HepG2 (cell line): ENCODE measurements around the gene ZNF559. TPM values are rescaled to one million over a fixed set of nuclear protein-coding genes. Genes with fewer than 3 reads are reported as not detected.
A peak's percentile ranks its signal among the peaks of the same experiment; 100 is the strongest.

Source experiments
- BCL3 ChIP-seq: sonication (generic); formaldehyde crosslinking; IDR thresholded peaks from 2 replicates; pipeline ENCODE4 v1.5.1; 2020; ENCODE audit warnings: mild to moderate bottlenecking, missing genetic modification reagents, moderate library complexity
- CHCHD3 ChIP-seq: sonication (generic); formaldehyde crosslinking; IDR thresholded peaks from 2 replicates; pipeline ENCODE4 v1.8.0; 2022; ENCODE audit warnings: mild to moderate bottlenecking, missing genetic modification reagents, moderate library complexity
- DMAP1 ChIP-seq: IDR thresholded peaks from 2 replicates; pipeline ENCODE4 v1.6.1; 2016
- EZH2 ChIP-seq: conservative IDR thresholded peaks from 2 replicates; pipeline ENCODE4 v1.6.1; 2012; ENCODE audit warnings: mild to moderate bottlenecking, low read depth, low read length, moderate library complexity
- HOXA3 ChIP-seq: sonication (generic); formaldehyde crosslinking; IDR thresholded peaks from 2 replicates; pipeline ENCODE4 v1.5.0; 2020; ENCODE audit warnings: missing genetic modification reagents
- IKZF5 ChIP-seq: IDR thresholded peaks from 2 replicates; pipeline ENCODE4 v1.6.1; 2018; ENCODE audit warnings: missing genetic modification reagents, mild to moderate bottlenecking, missing compliant biosample characterization
- KLF12 ChIP-seq: sonication (generic); formaldehyde crosslinking; IDR thresholded peaks from 2 replicates; pipeline ENCODE4 v1.4.0; 2020; ENCODE audit warnings: missing genetic modification reagents, borderline replicate concordance
- KLF13 ChIP-seq: sonication (generic); formaldehyde crosslinking; IDR thresholded peaks from 2 replicates; pipeline ENCODE4 v1.4.0; 2020; ENCODE audit warnings: mild to moderate bottlenecking, missing genetic modification reagents
- NAIF1 ChIP-seq: sonication (generic); formaldehyde crosslinking; IDR thresholded peaks from 2 replicates; pipeline ENCODE4 v1.5.0; 2020; ENCODE audit warnings: mild to moderate bottlenecking, missing genetic modification reagents, borderline replicate concordance
- NFE2L2 ChIP-seq: fragments of 150-350 bp; IDR thresholded peaks from 2 replicates; pipeline ENCODE4 v1.6.1; 2014; ENCODE audit warnings: low read length
- PLSCR1 ChIP-seq: sonication (generic); formaldehyde crosslinking; IDR thresholded peaks from 2 replicates; pipeline ENCODE4 v1.5.0; 2020; ENCODE audit warnings: missing genetic modification reagents, mild to moderate bottlenecking, borderline replicate concordance
- POLR2AphosphoS2 ChIP-seq: IDR thresholded peaks from 2 replicates; pipeline ENCODE4 v1.6.1; 2011; ENCODE audit warnings: low read depth, low read length, improper control_type of control experiment
- SP5 ChIP-seq: IDR thresholded peaks from 2 replicates; pipeline ENCODE4 v1.6.1; 2016; ENCODE audit warnings: low read depth, borderline replicate concordance
- UBTF ChIP-seq: sonication (generic); formaldehyde crosslinking; IDR thresholded peaks from 2 replicates; pipeline ENCODE4 v1.4.0; 2020; ENCODE audit warnings: mild to moderate bottlenecking, missing genetic modification reagents
- YEATS4 ChIP-seq: sonication (generic); formaldehyde crosslinking; IDR thresholded peaks from 2 replicates; pipeline ENCODE4 v1.4.0; 2020; ENCODE audit warnings: missing genetic modification reagents, borderline replicate concordance
- ZFX ChIP-seq: sonication (generic); formaldehyde crosslinking; IDR thresholded peaks from 2 replicates; pipeline ENCODE4 v1.4.0; 2020; ENCODE audit warnings: mild to moderate bottlenecking, low read depth, missing genetic modification reagents, moderate library complexity
- ZNF225 ChIP-seq: sonication (generic); formaldehyde crosslinking; IDR thresholded peaks from 2 replicates; pipeline ENCODE4 v1.4.0; 2020; ENCODE audit warnings: mild to moderate bottlenecking, missing genetic modification reagents
- ZNF264 ChIP-seq: sonication (generic); formaldehyde crosslinking; IDR thresholded peaks from 2 replicates; pipeline ENCODE4 v1.4.0; 2020; ENCODE audit warnings: missing genetic modification reagents
- ZNF335 ChIP-seq: sonication (generic); formaldehyde crosslinking; IDR thresholded peaks from 2 replicates; pipeline ENCODE4 v1.4.0; 2020; ENCODE audit warnings: missing genetic modification reagents
- ZNF354B ChIP-seq: sonication (generic); formaldehyde crosslinking; IDR thresholded peaks from 2 replicates; pipeline ENCODE4 v1.8.0; 2022; ENCODE audit warnings: mild to moderate bottlenecking, missing genetic modification reagents
- ZNF670 ChIP-seq: sonication (generic); formaldehyde crosslinking; IDR thresholded peaks from 2 replicates; pipeline ENCODE4 v1.8.0; 2022; ENCODE audit warnings: mild to moderate bottlenecking, missing genetic modification reagents, borderline replicate concordance
- ZNF703 ChIP-seq: sonication (generic); formaldehyde crosslinking; IDR thresholded peaks from 2 replicates; pipeline ENCODE4 v1.5.1; 2020; ENCODE audit warnings: missing genetic modification reagents, mild to moderate bottlenecking, moderate library complexity, borderline replicate concordance
- ZNF720 ChIP-seq: sonication (generic); formaldehyde crosslinking; IDR thresholded peaks from 2 replicates; pipeline ENCODE4 v1.4.0; 2020; ENCODE audit warnings: missing genetic modification reagents
- ZSCAN5A ChIP-seq: sonication (generic); formaldehyde crosslinking; IDR thresholded peaks from 2 replicates; pipeline ENCODE4 v1.8.0; 2022; ENCODE audit warnings: mild to moderate bottlenecking, missing genetic modification reagents, borderline replicate concordance
- polyA plus RNA-seq, 8 experiments: library from polyadenylated mRNA; depleted of rRNA in 3 of 8; stranded (reverse) in 7 of 8; unstranded in 1 of 8; fragments of >200 nt; fragmentation: Illumina TruSeq in 4 of 8; extraction: Trizol in 4 of 8; gene quantifications; 2 replicates each; pipeline versions ENCODE4 v1.2.1 to v1.2.3, GENCODE V29; 2011 to 2016; ENCODE audit warnings: low read depth in 4 of 8, missing spikeins in 1 of 8, mixed read lengths in 1 of 8; ENCODE audit not compliant: insufficient read depth in 1 of 8
- total RNA-seq, 5 experiments: library from RNA; depleted of rRNA; stranded (reverse); fragments of >200 nt; fragmentation: Illumina TruSeq; extraction: Trizol; gene quantifications; 2 replicates each; pipeline ENCODE4 v1.2.3, GENCODE V29; 2016; ENCODE audit warnings: low read depth in 1 of 5

ZNF559 gene
- total and polyA plus RNA-seq, 2 of the 13 experiments (the other 11 are each of a cell fraction or from before 2014, with no cell fraction given): 6.3 to 9.8 TPM

- no peak for TF ChIP-seq ZNF720 (CRISPR knock-in tag)
- TF ChIP-seq KLF13 (CRISPR knock-in tag): no peak
- TF ChIP-seq ZFX (CRISPR knock-in tag): 0 out of 2 replicates have a peak, but pooled peaks have one; percentile 26
- no peak for TF ChIP-seq KLF12 (CRISPR knock-in tag)
- no peak for TF ChIP-seq SP5 (CRISPR knock-in tag)
- TF ChIP-seq YEATS4: peak; percentile 32; the same call in 1 of the 2 replicates
- TF ChIP-seq POLR2AphosphoS2: no peak
- TF ChIP-seq ZNF354B (CRISPR knock-in tag): no peak
- TF ChIP-seq UBTF (CRISPR knock-in tag): peak; percentile 41; the same call in 1 of the 2 replicates
- TF ChIP-seq BCL3 (CRISPR knock-in tag): no peak
- no peak for TF ChIP-seq ZNF703 (CRISPR knock-in tag)
- no peak for TF ChIP-seq IKZF5
- TF ChIP-seq NAIF1 (CRISPR knock-in tag): peak; percentile 38; the same call in 1 of the 2 replicates
- TF ChIP-seq DMAP1 (CRISPR knock-in tag): no peak
- TF ChIP-seq HOXA3: peak; percentile 36; the same call in 1 of the 2 replicates
- TF ChIP-seq ZSCAN5A (CRISPR knock-in tag): no peak
- TF ChIP-seq CHCHD3 (CRISPR knock-in tag): no peak
- no peak for TF ChIP-seq ZNF670 (CRISPR knock-in tag)
- no peak for TF ChIP-seq ZNF264 (CRISPR knock-in tag)
- 0 out of 2 replicates have a peak, but pooled peaks have one; percentile 40 for TF ChIP-seq ZNF225 (CRISPR knock-in tag)
- TF ChIP-seq PLSCR1: no peak
- TF ChIP-seq EZH2: no peak
- TF ChIP-seq ZNF335 (CRISPR knock-in tag): no peak
- no peak for TF ChIP-seq NFE2L2
Measured at GRCh38 chr19:9309139-9309973, 14.6 kb upstream of the ZNF559 start, which contains the start of gene ZNF699 (continued).
